IMR-90 (cell line): Measurements from ENCODE around the gene CDK7. TPM values are rescaled to one million over a fixed set of nuclear protein-coding genes. Genes with fewer than 3 reads are reported as not detected.

ENCODE experiments used
- ATAC-seq: fragments of 200-7000 bp; cut with Tn5 transposase; 2 replicates; pipeline ENCODE4 v1.9.1; 2020; ENCODE audit warnings: low read depth, mild to moderate bottlenecking, moderate library complexity
- BruUV-seq: library from RNA; stranded (reverse); fragments of 400-500 nt; replicated peaks from 2 replicates; lab custom pipeline; 2021; lab: Mats Ljungman, UMichigan
- CTCF ChIA-PET: fragments of 300-600 bp; formaldehyde crosslinking; extraction: SDS; loops from one replicate; lab custom pipeline; 2021; ENCODE audit warnings: antibody characterized with exemption; lab: Yijun Ruan, JAX
- POLR2A ChIA-PET: fragments of 300-600 bp; sonication (Branson Sonifier 250); formaldehyde crosslinking; loops from one replicate; lab custom pipeline; 2022; ENCODE audit warnings: antibody characterized with exemption; ENCODE audit not compliant: unreplicated experiment; lab: Charles Lee
- DNase-seq: peaks from one replicate; pipeline ENCODE4 v3.0.0; 2013
- H2AFZ ChIP-seq: replicated peaks from 2 replicates; pipeline ENCODE3; 2013; ENCODE audit warnings: low read length, mild to moderate bottlenecking; ENCODE audit not compliant: poor library complexity
- H2AK5ac ChIP-seq: 2 replicates; pipeline ENCODE4 v1.6.1; 2013; ENCODE audit warnings: low read depth, low read length, inconsistent platforms
- H2AK9ac ChIP-seq: replicated peaks from 2 replicates; pipeline ENCODE3; 2013; ENCODE audit warnings: mild to moderate bottlenecking, low read depth, low read length, moderate library complexity; ENCODE audit not compliant: poor library complexity
- H2BK120ac ChIP-seq: 2 replicates; pipeline ENCODE4 v1.6.1; 2013; ENCODE audit warnings: low read depth, low read length, inconsistent platforms
- H2BK15ac ChIP-seq: 3 replicates; pipeline ENCODE4 v1.6.1; 2013; ENCODE audit warnings: low read depth, low read length, inconsistent platforms
- H2BK20ac ChIP-seq: 2 replicates; pipeline ENCODE4 v1.6.1; 2013; ENCODE audit warnings: low read depth, mild to moderate bottlenecking, inconsistent platforms, low read length, moderate library complexity
- H2BK5ac ChIP-seq: 2 replicates; pipeline ENCODE4 v1.6.1; 2013; ENCODE audit warnings: mild to moderate bottlenecking, low read depth, low read length, inconsistent platforms; ENCODE audit not compliant: poor library complexity, severe bottlenecking
- H3K14ac ChIP-seq: replicated peaks from 2 replicates; pipeline ENCODE4 v1.6.1; 2013; ENCODE audit warnings: low read depth, low read length, inconsistent platforms
- H3K18ac ChIP-seq: 2 replicates; pipeline ENCODE4 v1.6.1; 2013; ENCODE audit warnings: low read depth, low read length, control low read depth
- H3K23ac ChIP-seq: 2 replicates; pipeline ENCODE4 v1.6.1; 2013; ENCODE audit warnings: low read depth, low read length, inconsistent platforms
- H3K27ac ChIP-seq: 2 replicates; pipeline ENCODE4 v1.5.1; 2013; ENCODE audit warnings: mild to moderate bottlenecking, control low read depth, low read length; ENCODE audit not compliant: insufficient read depth
- H3K27me3 ChIP-seq: 2 replicates; pipeline ENCODE4 v1.6.1; 2013; ENCODE audit warnings: low read length; ENCODE audit not compliant: control insufficient read depth, insufficient read depth
- H3K36me3 ChIP-seq: 2 replicates; pipeline ENCODE4 v1.6.1; 2013; ENCODE audit warnings: low read length, mixed read lengths; ENCODE audit not compliant: control insufficient read depth, insufficient read depth
- H3K4ac ChIP-seq: 2 replicates; pipeline ENCODE4 v1.6.1; 2013; ENCODE audit warnings: low read depth, low read length, inconsistent platforms
- H3K4me1 ChIP-seq: 2 replicates; pipeline ENCODE4 v1.6.1; 2013; ENCODE audit warnings: low read length, mixed read lengths; ENCODE audit not compliant: control insufficient read depth, insufficient read depth
- H3K4me2 ChIP-seq: 2 replicates; pipeline ENCODE4 v1.6.1; 2013; ENCODE audit warnings: low read depth, mild to moderate bottlenecking, control low read depth, low read length, moderate library complexity
- H3K4me3 ChIP-seq: 2 replicates; pipeline ENCODE4 v1.5.1; 2013; ENCODE audit warnings: low read depth, mild to moderate bottlenecking, control low read depth, low read length, moderate library complexity; ENCODE audit not compliant: insufficient read depth
- H3K56ac ChIP-seq: 2 replicates; pipeline ENCODE4 v1.6.1; 2013; ENCODE audit warnings: low read length, inconsistent platforms; ENCODE audit not compliant: insufficient read depth; ENCODE audit errors: extremely low read depth
- H3K79me1 ChIP-seq, 2 experiments: 2 replicates each; pipeline ENCODE4 v1.6.1; 2013; ENCODE audit warnings: low read length in 2 of 2, inconsistent platforms in 1 of 2, low read depth in 1 of 2
- H3K9ac ChIP-seq: 2 replicates; pipeline ENCODE4 v1.6.1; 2013; ENCODE audit warnings: low read depth, low read length, control low read depth
- H3K9me1 ChIP-seq: 2 replicates; pipeline ENCODE4 v1.6.1; 2013; ENCODE audit warnings: low read length, inconsistent platforms; ENCODE audit not compliant: insufficient read depth
- H3K9me3 ChIP-seq: 2 replicates; pipeline ENCODE4 v1.6.1; 2013; ENCODE audit warnings: low read length; ENCODE audit not compliant: control insufficient read depth, insufficient read depth
- H4K20me1 ChIP-seq: 2 replicates; pipeline ENCODE4 v1.6.1; 2013; ENCODE audit warnings: low read length, inconsistent platforms; ENCODE audit not compliant: insufficient read depth
- H4K5ac ChIP-seq: 2 replicates; pipeline ENCODE4 v1.6.1; 2013; ENCODE audit warnings: mild to moderate bottlenecking, low read depth, low read length, control low read depth
- H4K8ac ChIP-seq, 2 experiments: 2 replicates each; pipeline ENCODE4 v1.6.1; 2013; ENCODE audit warnings: low read depth in 2 of 2, low read length in 2 of 2, control low read depth in 1 of 2, inconsistent platforms in 1 of 2
- H4K91ac ChIP-seq: 2 replicates; pipeline ENCODE4 v1.6.1; 2013; ENCODE audit warnings: low read depth, low read length, inconsistent platforms; ENCODE audit not compliant: insufficient read depth
- BHLHE40 ChIP-seq: fragments of 150-350 bp; IDR thresholded peaks from 2 replicates; pipeline ENCODE4 v1.6.1; 2016; ENCODE audit warnings: mild to moderate bottlenecking, low read depth, low read length
- CEBPB ChIP-seq: IDR thresholded peaks from 2 replicates; pipeline ENCODE4 v1.6.1; 2012; ENCODE audit warnings: low read depth, low read length, improper control_type of control experiment
- CHD1 ChIP-seq: IDR thresholded peaks from 2 replicates; pipeline ENCODE4 v1.6.1; 2012; ENCODE audit warnings: low read depth, low read length, improper control_type of control experiment
- FOS ChIP-seq: fragments of 150-350 bp; IDR thresholded peaks from 2 replicates; pipeline ENCODE4 v1.6.1; 2016; ENCODE audit warnings: low read depth, low read length
- MAFK ChIP-seq: IDR thresholded peaks from 2 replicates; pipeline ENCODE4 v1.6.1; 2012; ENCODE audit warnings: low read depth, low read length, improper control_type of control experiment
- MAZ ChIP-seq: IDR thresholded peaks from 2 replicates; pipeline ENCODE4 v1.6.1; 2012; ENCODE audit warnings: low read depth, mild to moderate bottlenecking, low read length, improper control_type of control experiment, moderate library complexity, borderline replicate concordance
- MXI1 ChIP-seq: IDR thresholded peaks from 2 replicates; pipeline ENCODE4 v1.6.1; 2012; ENCODE audit warnings: low read depth, mild to moderate bottlenecking, low read length, moderate library complexity, borderline replicate concordance
- POLR2A ChIP-seq: IDR thresholded peaks from 2 replicates; pipeline ENCODE4 v1.6.1; 2012; ENCODE audit warnings: mild to moderate bottlenecking, low read depth, low read length
- RCOR1 ChIP-seq: IDR thresholded peaks from 2 replicates; pipeline ENCODE4 v1.6.1; 2012; ENCODE audit warnings: mild to moderate bottlenecking, low read length, improper control_type of control experiment; ENCODE audit not compliant: insufficient replicate concordance
- RFX5 ChIP-seq: IDR thresholded peaks from 2 replicates; pipeline ENCODE4 v1.8.0; 2012; ENCODE audit warnings: low read depth, mild to moderate bottlenecking, low read length, moderate library complexity
- SMC3 ChIP-seq: fragments of 150-350 bp; IDR thresholded peaks from 2 replicates; pipeline ENCODE4 v1.6.1; 2016; ENCODE audit warnings: low read depth, mild to moderate bottlenecking, antibody characterized with exemption, low read length, moderate library complexity
- WGBS, 2 experiments: methylation state at CpG; one replicate each; pipeline versions ENCODE4 v1.1.5 to v1.1.7; 2013; ENCODE audit warnings: missing lambda C conversion rate in 2 of 2; ENCODE audit not compliant: insufficient read length in 1 of 2; ENCODE audit errors: extremely low coverage in 2 of 2; 5-methylcytosine and 5-hydroxymethylcytosine counted together
- dilution Hi-C: fragments of 300-500 bp; cut with HindIII; formaldehyde crosslinking; loops from one replicate; pipeline ENCODE4 v1.14.3; 2018; ENCODE audit warnings: low sequenced_read_pairs; ENCODE audit not compliant: unreplicated experiment
- in situ Hi-C: fragments of 300-500 bp; cut with MboI; formaldehyde crosslinking; loops from 3 replicates; pipeline ENCODE4 v1.14.3; 2019; ENCODE audit warnings: low sequenced_read_pairs, inconsistent platforms, mixed read lengths
- intact Hi-C: fragments of 100-400 bp; cut with micrococcal nuclease; formaldehyde crosslinking; loops from 2 replicates; pipeline ENCODE4 v1.10.0; 2022
- polyA plus RNA-seq, 3 experiments: library from polyadenylated mRNA; depleted of rRNA; stranded (reverse); fragments of >200 nt; gene quantifications; 2 replicates each; pipeline ENCODE4 v1.2.3, GENCODE V29; 2012; ENCODE audit warnings: low replicate concordance in 1 of 3
- total RNA-seq: library from RNA; depleted of rRNA; stranded (reverse); fragments of >200 nt; gene quantifications from 2 replicates; pipeline ENCODE4 v1.2.3, GENCODE V29; 2012
- TF ChIP-seq, protein P1 (sequence below): fragments of 150-350 bp; IDR thresholded peaks from 2 replicates; pipeline ENCODE4 v1.6.1; 2016; ENCODE audit warnings: low read depth, mild to moderate bottlenecking, low read length, moderate library complexity, borderline replicate concordance

Gene CDK7
- total and polyA plus RNA-seq, 2 of the 4 experiments (the other 2 are of a cell fraction): 59.8 to 65.6 TPM

DNA sequence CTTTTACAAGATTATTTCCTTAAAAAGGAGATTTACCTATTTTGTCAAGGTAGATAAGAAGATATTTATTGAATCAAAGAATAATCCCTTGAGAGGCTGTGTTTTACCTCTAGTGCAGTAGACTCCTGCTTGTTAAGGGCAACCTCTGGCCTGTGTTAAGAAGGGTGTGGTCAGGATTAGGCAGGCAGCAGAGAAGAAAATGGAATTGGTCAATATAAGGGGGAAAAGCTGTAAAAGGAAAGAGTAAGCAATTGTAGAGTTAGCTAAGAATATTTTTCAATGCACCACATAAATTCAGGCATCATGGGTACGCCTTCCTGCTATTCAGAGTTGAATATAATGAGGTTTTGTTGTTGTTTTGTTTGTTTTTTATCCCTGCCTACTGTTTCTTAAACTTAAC lies 91.7 kb downstream of the CDK7 start:
- Histone ChIP-seq H4K91ac (no peak overlapping the region), H4K5ac (no peak overlapping the region), H3K9ac (no peak overlapping the region), H3K4me1 (no peaks in the 10 kb centered on the region), H3K4me3 (no peak overlapping the region), H2BK120ac (no peak overlapping the region), H2BK20ac (no peak overlapping the region), H4K8ac (no peak overlapping the region), H3K9me3 (no peaks in the 10 kb centered on the region), H4K20me1 (no peaks in the 10 kb centered on the region), H3K14ac (no peak overlapping the region), H3K56ac (no peak overlapping the region), H3K27ac (no peak overlapping the region), H3K23ac (no peak overlapping the region), H3K27me3 (no peaks in the 10 kb centered on the region), H2AK5ac (no peak overlapping the region), H3K4ac (no peak overlapping the region), H2BK15ac (no peak overlapping the region), H2AK9ac (no peak overlapping the region), H3K4me2 (no peak overlapping the region), H3K79me1 (no peaks in the 10 kb centered on the region), H2BK5ac (no peak overlapping the region), H2AFZ (no peak overlapping the region), H3K9me1 (no peaks in the 10 kb centered on the region), H3K36me3 (no peaks in the 10 kb centered on the region), H3K18ac (no peak overlapping the region)
- intact Hi-C loops: no loop called here
- in situ Hi-C loops: loop anchor here (5.0 kb wide), 1 partner anchor 34 kb away; no protein-coding TSS in a partner anchor
- no TSS peak for BruUV-seq
- DNase-seq (no peak), ATAC-seq (no peak)
- TF ChIP-seq RFX5 (no peak), MAZ (no peak), POLR2A (no peak), SMC3 (no peak), MXI1 (no peak), BHLHE40 (no peak), MAFK (no peak), FOS (no peak), CEBPB (no peak), CHD1 (no peak), RCOR1 (no peak)
- TF ChIP-seq, protein P1, sequence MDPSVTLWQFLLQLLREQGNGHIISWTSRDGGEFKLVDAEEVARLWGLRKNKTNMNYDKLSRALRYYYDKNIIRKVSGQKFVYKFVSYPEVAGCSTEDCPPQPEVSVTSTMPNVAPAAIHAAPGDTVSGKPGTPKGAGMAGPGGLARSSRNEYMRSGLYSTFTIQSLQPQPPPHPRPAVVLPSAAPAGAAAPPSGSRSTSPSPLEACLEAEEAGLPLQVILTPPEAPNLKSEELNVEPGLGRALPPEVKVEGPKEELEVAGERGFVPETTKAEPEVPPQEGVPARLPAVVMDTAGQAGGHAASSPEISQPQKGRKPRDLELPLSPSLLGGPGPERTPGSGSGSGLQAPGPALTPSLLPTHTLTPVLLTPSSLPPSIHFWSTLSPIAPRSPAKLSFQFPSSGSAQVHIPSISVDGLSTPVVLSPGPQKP: no peak
- no CpG with 5 or more reads among the region's 1 CpG for WGBS, 2 experiments
- POLR2A ChIA-PET: no interaction called here
- dilution Hi-C loops: no loop called here
- CTCF ChIA-PET: no interaction called here
